Measurements from ENCODE around the gene TRAT1. TPM values are rescaled to one million over a fixed set of nuclear protein-coding genes. Genes with fewer than 3 reads are reported as not detected.
"Not testable (repeated sequence)": the region's sequence is repeated elsewhere in the genome, so short reads cannot be mapped to it uniquely, and the experiment has no call there.

Gene TRAT1
- total RNA-seq, 4 donors from 2014 or later = not detected

DNA sequence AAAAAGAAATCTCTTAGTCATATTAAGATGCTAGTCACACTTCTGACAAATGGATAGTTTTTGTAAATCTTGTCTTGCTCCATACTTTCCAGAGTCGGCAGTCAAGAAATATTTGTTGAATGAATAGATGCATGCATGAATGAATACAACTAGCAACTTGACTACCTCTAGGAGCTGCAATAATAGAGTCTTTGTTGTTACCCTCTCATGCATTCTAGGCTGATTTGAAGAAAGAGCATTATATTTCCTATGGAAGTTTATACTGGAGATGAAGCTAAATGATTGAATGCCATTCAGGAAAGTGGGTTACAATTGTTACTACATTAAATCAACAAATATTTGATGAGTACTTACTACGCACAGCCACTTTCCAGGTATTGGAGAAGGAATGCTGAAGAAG lies 18.1 kb upstream of the TRAT1 start:
- intact Hi-C loops (cut with DNase I; ENCODE audit: low total_unique reads) = no loop called here
- H3K4me3 ChIP-seq (ENCODE audit: low read depth, poor library complexity, severe bottlenecking) = no peak overlapping the region
- WGBS, 2 donors = 90% methylated on average over 2 of the region's 2 CpGs
- no peak for DNase-seq (ENCODE audit: low spot score in 2 of 2)
- TF ChIP-seq, protein P1, sequence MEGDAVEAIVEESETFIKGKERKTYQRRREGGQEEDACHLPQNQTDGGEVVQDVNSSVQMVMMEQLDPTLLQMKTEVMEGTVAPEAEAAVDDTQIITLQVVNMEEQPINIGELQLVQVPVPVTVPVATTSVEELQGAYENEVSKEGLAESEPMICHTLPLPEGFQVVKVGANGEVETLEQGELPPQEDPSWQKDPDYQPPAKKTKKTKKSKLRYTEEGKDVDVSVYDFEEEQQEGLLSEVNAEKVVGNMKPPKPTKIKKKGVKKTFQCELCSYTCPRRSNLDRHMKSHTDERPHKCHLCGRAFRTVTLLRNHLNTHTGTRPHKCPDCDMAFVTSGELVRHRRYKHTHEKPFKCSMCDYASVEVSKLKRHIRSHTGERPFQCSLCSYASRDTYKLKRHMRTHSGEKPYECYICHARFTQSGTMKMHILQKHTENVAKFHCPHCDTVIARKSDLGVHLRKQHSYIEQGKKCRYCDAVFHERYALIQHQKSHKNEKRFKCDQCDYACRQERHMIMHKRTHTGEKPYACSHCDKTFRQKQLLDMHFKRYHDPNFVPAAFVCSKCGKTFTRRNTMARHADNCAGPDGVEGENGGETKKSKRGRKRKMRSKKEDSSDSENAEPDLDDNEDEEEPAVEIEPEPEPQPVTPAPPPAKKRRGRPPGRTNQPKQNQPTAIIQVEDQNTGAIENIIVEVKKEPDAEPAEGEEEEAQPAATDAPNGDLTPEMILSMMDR (IDR thresholded peaks at IDR 0.05) = no peak
- TF ChIP-seq POLR2A (IDR thresholded peaks at IDR 0.05) = no peak

DNA sequence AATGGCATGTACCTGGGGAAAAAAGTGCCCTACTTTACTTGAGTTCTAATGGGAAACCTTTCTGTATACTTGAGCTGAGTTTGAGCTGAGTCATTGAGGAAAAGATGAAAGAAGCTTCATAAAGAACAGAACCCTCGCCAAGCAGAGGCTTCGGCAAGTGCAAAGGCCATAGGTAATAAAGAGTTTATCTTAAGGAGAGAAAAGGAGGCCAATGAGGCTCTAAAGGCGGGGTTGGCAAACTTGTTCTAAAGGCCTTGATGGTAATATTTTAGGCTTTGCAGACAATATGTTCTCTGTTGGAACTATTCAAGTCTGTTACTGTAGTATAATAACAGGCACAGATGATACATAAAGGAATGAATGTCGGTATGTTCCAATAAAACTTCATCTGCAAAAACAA lies 17.6 kb upstream of the TRAT1 start:
- no peak overlapping the region for H3K4me3 ChIP-seq (ENCODE audit: low read depth, poor library complexity, severe bottlenecking)
- intact Hi-C loops (cut with DNase I; ENCODE audit: low total_unique reads) = no loop called here
- TF ChIP-seq, protein P1 (IDR thresholded peaks at IDR 0.05) = no peak
- TF ChIP-seq POLR2A (IDR thresholded peaks at IDR 0.05) = no peak
- no peak for DNase-seq (ENCODE audit: low spot score in 2 of 2)
- 82 to 83% methylated on average over 4 of the region's 4 CpGs for WGBS, 2 donors

DNA sequence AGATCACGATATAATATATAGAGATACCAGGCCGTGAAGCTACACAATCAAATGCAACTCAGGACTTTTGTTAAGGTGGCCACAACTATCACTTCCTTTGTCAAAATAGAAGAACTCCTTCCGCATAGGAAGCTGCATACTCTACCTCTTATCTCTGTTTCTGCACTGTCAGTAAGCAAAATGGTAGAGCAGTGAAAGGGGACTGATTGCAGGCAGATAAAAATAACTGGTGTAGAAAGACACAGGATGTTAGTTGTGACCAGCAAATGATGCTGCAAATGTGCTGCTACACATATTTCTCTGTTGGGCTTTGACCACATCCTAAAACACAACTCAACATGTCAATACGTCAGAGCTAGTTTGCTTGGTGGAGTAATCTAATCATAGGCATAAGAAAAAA lies 16.3 kb upstream of the TRAT1 start:
- intact Hi-C loops (cut with DNase I; ENCODE audit: low total_unique reads) = no loop called here
- no peak for DNase-seq (ENCODE audit: low spot score in 2 of 2)
- no peak overlapping the region for H3K4me3 ChIP-seq (ENCODE audit: low read depth, poor library complexity, severe bottlenecking)
- 73 to 82% methylated on average over 4 of the region's 4 CpGs for WGBS, 2 donors
- no peak for TF ChIP-seq POLR2A (IDR thresholded peaks at IDR 0.05)
- TF ChIP-seq, protein P1 (IDR thresholded peaks at IDR 0.05) = no peak

DNA sequence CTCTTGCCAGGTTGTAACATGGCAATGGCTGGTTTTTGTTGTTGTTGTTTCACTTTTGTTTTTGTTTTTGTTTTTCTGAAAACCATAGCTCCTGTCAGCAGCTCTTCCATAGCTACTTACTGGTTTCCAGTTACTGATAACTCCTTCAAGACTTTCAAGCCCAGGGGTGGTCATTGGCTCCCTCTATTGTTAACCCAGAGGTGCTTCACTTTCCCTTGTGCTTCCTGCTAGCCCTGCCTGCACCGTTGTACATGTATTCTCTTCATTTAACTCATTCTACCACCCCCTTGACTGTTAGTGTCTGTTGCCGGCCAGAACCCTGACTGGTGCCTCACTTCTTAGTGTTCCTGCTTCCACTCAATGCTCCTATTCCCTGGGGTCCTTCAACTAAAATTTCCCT lies 4.2 kb upstream of the TRAT1 start:
- WGBS, 2 donors = 34 to 39% methylated on average over 2 of the region's 2 CpGs
- no peak for DNase-seq (ENCODE audit: low spot score in 2 of 2)
- H3K4me3 ChIP-seq (ENCODE audit: low read depth, poor library complexity, severe bottlenecking) = no peak overlapping the region
- intact Hi-C loops (cut with DNase I; ENCODE audit: low total_unique reads) = no loop called here
- TF ChIP-seq POLR2A (IDR thresholded peaks at IDR 0.05) = no peak
- TF ChIP-seq, protein P1 (IDR thresholded peaks at IDR 0.05) = no peak

DNA sequence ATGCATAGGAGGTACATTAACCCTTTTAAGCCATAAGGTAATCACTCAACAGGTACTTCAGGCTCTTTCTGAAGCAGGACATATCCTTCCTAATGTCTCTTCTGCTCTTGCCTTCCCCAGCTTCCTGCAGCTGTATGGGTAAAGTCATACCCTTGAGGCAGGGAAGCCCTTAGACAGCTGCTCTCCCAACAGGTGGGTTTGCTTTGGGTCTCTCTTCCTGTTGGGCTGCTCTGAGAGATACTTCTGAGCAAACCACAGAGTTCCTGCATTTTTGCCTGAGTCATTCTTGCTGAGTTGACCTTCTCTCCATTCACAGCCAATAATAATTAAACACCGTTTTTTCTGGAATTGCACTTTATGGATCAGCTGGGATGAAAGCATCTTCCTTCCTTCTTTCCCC lies 2.0 kb upstream of the TRAT1 start:
- no peak overlapping the region for H3K4me3 ChIP-seq (ENCODE audit: low read depth, poor library complexity, severe bottlenecking)
- 78 to 86% methylated on average over 1 of the region's 1 CpG for WGBS, 2 donors

DNA sequence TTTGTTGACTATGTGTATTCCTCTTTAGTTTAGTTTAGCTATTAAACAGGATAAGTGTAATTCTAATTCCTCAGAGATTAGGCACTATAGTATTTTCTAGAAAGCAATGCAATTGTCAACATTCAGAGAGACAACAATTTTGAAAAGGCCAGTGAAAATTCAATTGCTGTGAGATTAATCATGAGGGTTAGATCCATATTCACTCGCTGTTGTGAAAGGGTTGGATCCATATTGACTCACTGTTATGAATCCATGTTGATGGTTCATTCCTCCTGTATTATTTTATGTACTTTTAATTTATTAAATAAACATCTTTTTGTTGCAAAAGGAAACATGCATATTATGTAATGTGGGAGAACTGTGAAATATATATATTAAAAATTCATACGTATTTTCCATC lies 641 bp downstream of the TRAT1 start:
- no peak for TF ChIP-seq POLR2A (IDR thresholded peaks at IDR 0.05)
- TF ChIP-seq, protein P1 (IDR thresholded peaks at IDR 0.05) = no peak
- no peak for DNase-seq (ENCODE audit: low spot score in 2 of 2)
- intact Hi-C loops (cut with DNase I; ENCODE audit: low total_unique reads) = no loop called here
- no peak overlapping the region for H3K4me3 ChIP-seq (ENCODE audit: low read depth, poor library complexity, severe bottlenecking)
- 81 to 89% methylated on average over 2 of the region's 2 CpGs for WGBS, 2 donors

More for the DNA sequence above, 2.0 kb upstream of the TRAT1 start:
- intact Hi-C loops (cut with DNase I; ENCODE audit: low total_unique reads) = no loop called here
- no peak for DNase-seq (ENCODE audit: low spot score in 2 of 2)
- TF ChIP-seq, protein P1 (IDR thresholded peaks at IDR 0.05) = no peak
- TF ChIP-seq POLR2A (IDR thresholded peaks at IDR 0.05) = no peak

DNA sequence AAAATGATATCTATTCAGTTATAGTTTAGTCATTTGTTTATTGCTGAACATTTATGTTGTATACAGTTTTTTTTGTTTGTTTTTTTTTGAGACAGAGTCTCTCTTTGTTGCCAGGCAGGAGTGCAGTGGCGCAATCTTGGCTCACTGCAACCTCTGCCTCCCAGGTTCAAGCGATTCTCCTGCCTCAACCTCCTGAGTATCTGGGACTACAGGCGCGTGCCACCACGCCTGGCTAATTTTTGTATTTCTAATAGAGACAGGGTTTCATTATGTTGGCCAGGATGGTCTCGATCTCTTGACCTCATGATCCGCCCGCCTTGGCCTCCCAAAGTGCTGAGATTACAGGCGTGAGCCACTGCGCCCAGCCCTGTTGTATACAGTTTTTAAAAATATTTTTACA lies 1.2 kb downstream of the TRAT1 start:
- DNase-seq (ENCODE audit: low spot score in 2 of 2); H3K4me3 ChIP-seq (ENCODE audit: low read depth, poor library complexity, severe bottlenecking); intact Hi-C loops (cut with DNase I; ENCODE audit: low total_unique reads): not testable (repeated sequence)
- 85 to 95% methylated on average over 10 of the region's 10 CpGs for WGBS, 2 donors
